Ascending aorta (tissue), 2 donors: Measurements from ENCODE around the gene CDH23. TPM values are rescaled to one million over a fixed set of nuclear protein-coding genes. Genes with fewer than 3 reads are reported as not detected.

Experiments used
- DNase-seq, 2 donors: peaks; one replicate each; pipeline ENCODE4 v3.0.0-alpha.2; 2019; ENCODE audit warnings: low spot score in 2 of 2
- H3K27ac ChIP-seq, 2 donors: fragments of 200-600 bp; sonication (generic); one replicate each; pipeline ENCODE4 v1.5.1; 2016 to 2017; ENCODE audit warnings: mild to moderate bottlenecking in 1 of 2
- H3K27me3 ChIP-seq: fragments of 200-600 bp; sonication (generic); one replicate; pipeline ENCODE4 v1.5.1; 2017
- H3K36me3 ChIP-seq, 2 donors: fragments of 200-600 bp; sonication (generic); one replicate each; pipeline ENCODE4 v1.5.1; 2016
- H3K4me1 ChIP-seq, 2 donors: fragments of 200-600 bp; sonication (generic); one replicate each; pipeline ENCODE4 v1.5.1; 2016 to 2017; ENCODE audit warnings: mild to moderate bottlenecking in 1 of 2
- H3K4me3 ChIP-seq, 2 donors: fragments of 200-600 bp; sonication (generic); one replicate each; pipeline ENCODE4 v1.5.1; 2016 to 2017; ENCODE audit warnings: mild to moderate bottlenecking in 1 of 2
- H3K9me3 ChIP-seq, 2 donors: fragments of 200-600 bp; sonication (generic); one replicate each; pipeline ENCODE4 v1.5.1; 2016
- intact Hi-C: fragments of 100-400 bp; cut with DNase I; formaldehyde crosslinking; loops from one replicate; pipeline ENCODE4 v1.15.1; 2023
- total RNA-seq: library from RNA; depleted of rRNA; stranded (reverse); fragments of >200 nt; gene quantifications from one replicate; pipeline ENCODE4 v1.1.0, GENCODE V29; 2016
- TF ChIP-seq, protein P1 (sequence below), 3 experiments: fragments of 200-600 bp in 2 of 3; fragments of 450-650 bp in 1 of 3; sonication (generic) in 2 of 3; IDR thresholded peaks; one replicate each; pipeline ENCODE4 v1.5.1; 2016 to 2019; ENCODE audit warnings: antibody characterized with exemption in 3 of 3, mild to moderate bottlenecking in 1 of 3, moderate library complexity in 1 of 3

The CDH23 gene
- total RNA-seq, 1 donor from 2014 or later, result 40.9 TPM

- H3K27me3 ChIP-seq, result no peaks in the 10 kb centered on the region
- H3K4me1 ChIP-seq, result no peaks in the 10 kb centered on the region
- no peak overlapping the region for H3K27ac ChIP-seq
- TF ChIP-seq, protein P1, sequence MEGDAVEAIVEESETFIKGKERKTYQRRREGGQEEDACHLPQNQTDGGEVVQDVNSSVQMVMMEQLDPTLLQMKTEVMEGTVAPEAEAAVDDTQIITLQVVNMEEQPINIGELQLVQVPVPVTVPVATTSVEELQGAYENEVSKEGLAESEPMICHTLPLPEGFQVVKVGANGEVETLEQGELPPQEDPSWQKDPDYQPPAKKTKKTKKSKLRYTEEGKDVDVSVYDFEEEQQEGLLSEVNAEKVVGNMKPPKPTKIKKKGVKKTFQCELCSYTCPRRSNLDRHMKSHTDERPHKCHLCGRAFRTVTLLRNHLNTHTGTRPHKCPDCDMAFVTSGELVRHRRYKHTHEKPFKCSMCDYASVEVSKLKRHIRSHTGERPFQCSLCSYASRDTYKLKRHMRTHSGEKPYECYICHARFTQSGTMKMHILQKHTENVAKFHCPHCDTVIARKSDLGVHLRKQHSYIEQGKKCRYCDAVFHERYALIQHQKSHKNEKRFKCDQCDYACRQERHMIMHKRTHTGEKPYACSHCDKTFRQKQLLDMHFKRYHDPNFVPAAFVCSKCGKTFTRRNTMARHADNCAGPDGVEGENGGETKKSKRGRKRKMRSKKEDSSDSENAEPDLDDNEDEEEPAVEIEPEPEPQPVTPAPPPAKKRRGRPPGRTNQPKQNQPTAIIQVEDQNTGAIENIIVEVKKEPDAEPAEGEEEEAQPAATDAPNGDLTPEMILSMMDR (IDR thresholded peaks at IDR 0.05), result no peak
- H3K9me3 ChIP-seq, result no peaks in the 10 kb centered on the region
- no peaks in the 10 kb centered on the region for H3K36me3 ChIP-seq
- H3K4me3 ChIP-seq, result no peak overlapping the region
- intact Hi-C loops, result no loop called here
- no peak for DNase-seq
Observed at GRCh38 chr10:71512761-71513539, 116.2 kb downstream of the CDH23 start.

GRCh38 chr10:71513540-71513853 is 116.8 kb downstream of the CDH23 start:
- TF ChIP-seq, protein P1 (IDR thresholded peaks at IDR 0.05), result no peak
- intact Hi-C loops, result no loop called here
- Histone ChIP-seq H3K27ac (no peak overlapping the region), H3K36me3 (no peaks in the 10 kb centered on the region), H3K4me3 (no peak overlapping the region), H3K9me3 (no peaks in the 10 kb centered on the region), H3K27me3 (no peaks in the 10 kb centered on the region), H3K4me1 (no peaks in the 10 kb centered on the region)
- no peak for DNase-seq

GRCh38 chr10:71513936-71514335 is 117.2 kb downstream of the CDH23 start:
- H3K4me3 ChIP-seq, result no peak overlapping the region
- no peak overlapping the region for H3K27ac ChIP-seq
- DNase-seq, result no peak
- no peaks in the 10 kb centered on the region for H3K9me3 ChIP-seq
- intact Hi-C loops, result no loop called here
- no peaks in the 10 kb centered on the region for H3K4me1 ChIP-seq
- TF ChIP-seq, protein P1 (IDR thresholded peaks at IDR 0.05), result no peak
- no peaks in the 10 kb centered on the region for H3K27me3 ChIP-seq
- no peaks in the 10 kb centered on the region for H3K36me3 ChIP-seq

- no peak for DNase-seq
- Histone ChIP-seq H3K27me3 (no peaks in the 10 kb centered on the region), H3K4me3 (no peak overlapping the region), H3K36me3 (no peaks in the 10 kb centered on the region), H3K27ac (no peak overlapping the region), H3K4me1 (no peaks in the 10 kb centered on the region), H3K9me3 (no peaks in the 10 kb centered on the region)
- TF ChIP-seq, protein P1 (IDR thresholded peaks at IDR 0.05), result no peak
- intact Hi-C loops, result no loop called here
Observed at GRCh38 chr10:71515531-71516172, 118.9 kb downstream of the CDH23 start.

- intact Hi-C loops, result no loop called here
- no peaks in the 10 kb centered on the region for H3K4me1 ChIP-seq
- DNase-seq, result no peak
- H3K36me3 ChIP-seq, result no peaks in the 10 kb centered on the region
- no peak overlapping the region for H3K4me3 ChIP-seq
- no peaks in the 10 kb centered on the region for H3K27me3 ChIP-seq
- TF ChIP-seq, protein P1 (IDR thresholded peaks at IDR 0.05), result no peak
- H3K27ac ChIP-seq, result no peak overlapping the region
- H3K9me3 ChIP-seq, result no peaks in the 10 kb centered on the region
Observed at GRCh38 chr10:71516890-71517289, 120.2 kb downstream of the CDH23 start.
